ENCODE results near the gene SEL1L3.

Gene SEL1L3

GRCh38 chr4:25750874-25751273, 111.9 kb downstream of the SEL1L3 start:
- no peak for DNase-seq (ENCODE audit: low read depth in 2 of 2)

GRCh38 chr4:25749150-25749794, 113.5 kb downstream of the SEL1L3 start:
- no peak for DNase-seq (ENCODE audit: low read depth in 2 of 2)

- no peak for DNase-seq (ENCODE audit: low read depth in 2 of 2)
Observed at GRCh38 chr4:25743971-25744370, 118.8 kb downstream of the SEL1L3 start.

GRCh38 chr4:25729564-25729963, 133.2 kb downstream of the SEL1L3 start:
- no peak for DNase-seq (ENCODE audit: low read depth in 2 of 2)

GRCh38 chr4:25728886-25729285, 133.9 kb downstream of the SEL1L3 start:
- no peak for DNase-seq (ENCODE audit: low read depth in 2 of 2)

- DNase-seq (ENCODE audit: low read depth in 2 of 2): no peak
Observed at GRCh38 chr4:25727711-25728493, 134.9 kb downstream of the SEL1L3 start.

- no peak for DNase-seq (ENCODE audit: low read depth in 2 of 2)
Observed at GRCh38 chr4:25725870-25726269, 136.9 kb downstream of the SEL1L3 start.

GRCh38 chr4:25723409-25723808, 139.4 kb downstream of the SEL1L3 start:
- DNase-seq (ENCODE audit: low read depth in 2 of 2): no peak

- no peak for DNase-seq (ENCODE audit: low read depth in 2 of 2)
Observed at GRCh38 chr4:25722964-25723363, 139.8 kb downstream of the SEL1L3 start.

GRCh38 chr4:25713812-25714211, 149.0 kb downstream of the SEL1L3 start:
- DNase-seq (ENCODE audit: low read depth in 2 of 2): no peak

- DNase-seq (ENCODE audit: low read depth in 2 of 2): no peak
Observed at GRCh38 chr4:25712611-25713010, 150.2 kb downstream of the SEL1L3 start.

- no peak for DNase-seq (ENCODE audit: low read depth in 2 of 2)
Observed at GRCh38 chr4:25710637-25711036, 152.2 kb downstream of the SEL1L3 start.

- no peak for DNase-seq (ENCODE audit: low read depth in 2 of 2)
Observed at GRCh38 chr4:25704516-25704915, 158.3 kb downstream of the SEL1L3 start.

GRCh38 chr4:25703731-25704388, 158.9 kb downstream of the SEL1L3 start:
- DNase-seq (ENCODE audit: low read depth in 2 of 2): no peak

GRCh38 chr4:25702848-25703247, 159.9 kb downstream of the SEL1L3 start:
- DNase-seq (ENCODE audit: low read depth in 2 of 2): no peak

- no peak for DNase-seq (ENCODE audit: low read depth in 2 of 2)
Observed at GRCh38 chr4:25700661-25701060, 162.1 kb downstream of the SEL1L3 start.

- DNase-seq (ENCODE audit: low read depth in 2 of 2): no peak
Observed at GRCh38 chr4:25697516-25697915, 165.3 kb downstream of the SEL1L3 start.
